WTC11 (cell line): ENCODE results near the gene AP4S1. TPM values are rescaled to one million over a fixed set of nuclear protein-coding genes. Genes with fewer than 3 reads are reported as not detected.
"Not testable (repeated sequence)": the region's sequence is repeated elsewhere in the genome, so short reads cannot be mapped to it uniquely, and the experiment has no call there.

Source experiments
- ATAC-seq: fragments of 200-7000 bp; cut with Tn5 transposase; 2 replicates; pipeline ENCODE4 v1.10.0; 2021; ENCODE audit warnings: mild to moderate bottlenecking, moderate library complexity
- CTCF ChIA-PET: fragments of 300-600 bp; sonication (Branson Sonifier 250); formaldehyde crosslinking; loops from one replicate; lab custom pipeline; 2021; ENCODE audit warnings: antibody characterized with exemption; lab: Charles Lee
- POLR2A ChIA-PET: fragments of 350-600 bp; sonication (Branson Sonifier 250); formaldehyde crosslinking; loops from one replicate; lab custom pipeline; 2021; ENCODE audit warnings: antibody characterized with exemption; lab: Charles Lee
- DNase-seq: peaks from one replicate; pipeline ENCODE4 v3.0.0; 2021; ENCODE audit warnings: low spot score
- H3K27ac Mint-ChIP-seq: 2 replicates; pipeline ENCODE4 v1.8.0; 2021; ENCODE audit warnings: mixed read lengths
- H3K27me3 Mint-ChIP-seq: 2 replicates; pipeline ENCODE4 v1.8.0; 2021; ENCODE audit warnings: low read depth, mild to moderate bottlenecking, moderate library complexity, mixed read lengths
- H3K36me3 Mint-ChIP-seq: 2 replicates; pipeline ENCODE4 v1.8.0; 2021; ENCODE audit warnings: mixed read lengths
- H3K4me1 Mint-ChIP-seq: 2 replicates; pipeline ENCODE4 v1.8.0; 2022; ENCODE audit warnings: mixed read lengths
- H3K4me3 Mint-ChIP-seq: 2 replicates; pipeline ENCODE4 v1.8.0; 2021; ENCODE audit warnings: mild to moderate bottlenecking, moderate library complexity, mixed read lengths
- H3K9me3 Mint-ChIP-seq: 2 replicates; pipeline ENCODE4 v1.8.0; 2021; ENCODE audit warnings: mixed read lengths
- CTCF ChIP-seq: fragments of 200-600 bp; IDR thresholded peaks from 2 replicates; pipeline ENCODE4 v1.8.0; 2022; ENCODE audit warnings: antibody characterized with exemption
- EMX1 ChIP-seq: fragments of 250-450 bp; sonication (Bioruptor Pico); IDR thresholded peaks from 2 replicates; pipeline ENCODE4 v1.8.0; 2021; ENCODE audit warnings: mild to moderate bottlenecking
- ETV6 ChIP-seq: sonication (generic); formaldehyde crosslinking; IDR thresholded peaks from 2 replicates; pipeline ENCODE4 v1.8.1; 2022; ENCODE audit warnings: mild to moderate bottlenecking, missing genetic modification reagents
- FOXP4 ChIP-seq: sonication (generic); formaldehyde crosslinking; IDR thresholded peaks from 2 replicates; pipeline ENCODE4 v1.8.0; 2022; ENCODE audit warnings: mild to moderate bottlenecking, missing genetic modification reagents
- GABPB1 ChIP-seq: sonication (generic); formaldehyde crosslinking; IDR thresholded peaks from 2 replicates; pipeline ENCODE4 v1.8.1; 2023; ENCODE audit warnings: mild to moderate bottlenecking, missing genetic modification reagents
- GRHL2 ChIP-seq: fragments of 250-450 bp; sonication (Bioruptor Pico); IDR thresholded peaks from 2 replicates; pipeline ENCODE4 v1.8.0; 2022; ENCODE audit warnings: mild to moderate bottlenecking, moderate library complexity; ENCODE audit not compliant: insufficient replicate concordance, severe bottlenecking
- HMGXB4 ChIP-seq: sonication (generic); formaldehyde crosslinking; IDR thresholded peaks from 2 replicates; pipeline ENCODE4 v1.8.1; 2023; ENCODE audit warnings: mild to moderate bottlenecking, moderate library complexity, missing genetic modification reagents
- RORB ChIP-seq: fragments of 250-450 bp; sonication (Bioruptor Pico); IDR thresholded peaks from 2 replicates; pipeline ENCODE4 v1.9.0; 2021; ENCODE audit warnings: mild to moderate bottlenecking
- TEAD4 ChIP-seq: sonication (generic); formaldehyde crosslinking; IDR thresholded peaks from 2 replicates; pipeline ENCODE4 v1.8.0; 2022; ENCODE audit warnings: mild to moderate bottlenecking, missing genetic modification reagents
- TP53 ChIP-seq: sonication (generic); formaldehyde crosslinking; IDR thresholded peaks from 2 replicates; pipeline ENCODE4 v1.8.1; 2023; ENCODE audit warnings: mild to moderate bottlenecking, missing genetic modification reagents
- ZBTB21 ChIP-seq: sonication (generic); formaldehyde crosslinking; IDR thresholded peaks from 2 replicates; pipeline ENCODE4 v1.8.1; 2023; ENCODE audit warnings: mild to moderate bottlenecking, missing genetic modification reagents, borderline replicate concordance
- ZMAT4 ChIP-seq: fragments of 250-450 bp; sonication (Bioruptor Pico); IDR thresholded peaks from 2 replicates; pipeline ENCODE4 v1.9.0; 2021; ENCODE audit warnings: mild to moderate bottlenecking
- ZNF121 ChIP-seq: sonication (generic); formaldehyde crosslinking; IDR thresholded peaks from 2 replicates; pipeline ENCODE4 v1.8.0; 2023; ENCODE audit warnings: missing genetic modification reagents
- ZNF263 ChIP-seq: sonication (generic); formaldehyde crosslinking; IDR thresholded peaks from 2 replicates; pipeline ENCODE4 v1.8.1; 2022; ENCODE audit warnings: low read depth, mild to moderate bottlenecking, moderate library complexity, missing genetic modification reagents
- ZNF396 ChIP-seq: fragments of 250-450 bp; sonication (Bioruptor Pico); IDR thresholded peaks from 2 replicates; pipeline ENCODE4 v1.8.0; 2021; ENCODE audit warnings: mild to moderate bottlenecking, moderate library complexity, borderline replicate concordance
- ZNF416 ChIP-seq: fragments of 250-450 bp; sonication (Bioruptor Pico); IDR thresholded peaks from 2 replicates; pipeline ENCODE4 v1.9.0; 2021; ENCODE audit warnings: mild to moderate bottlenecking, inconsistent platforms
- ZNF532 ChIP-seq: fragments of 250-450 bp; sonication (Bioruptor Pico); IDR thresholded peaks from 2 replicates; pipeline ENCODE4 v1.9.0; 2021; ENCODE audit warnings: mild to moderate bottlenecking, borderline replicate concordance
- total RNA-seq: library from RNA; stranded (reverse); gene quantifications from 3 replicates; pipeline ENCODE4 v1.2.3, GENCODE V29; 2021

AP4S1 gene
- total RNA-seq, 1 experiment from 2014 or later, result 7.0 TPM

GRCh38 chr14:30977752-30978151 lies 47.7 kb upstream of the AP4S1 start (continued):
- TF ChIP-seq CTCF (no peak), TP53 (CRISPR knock-in tag) (no peak), TEAD4 (CRISPR knock-in tag) (no peak), ZNF396 (CRISPR knock-in tag) (no peak)

GRCh38 chr14:30980106-30980704 lies 45.2 kb upstream of the AP4S1 start:
- H3K4me3 Mint-ChIP-seq, H3K4me1 Mint-ChIP-seq, H3K36me3 Mint-ChIP-seq, H3K27ac Mint-ChIP-seq, POLR2A ChIA-PET, DNase-seq, H3K27me3 Mint-ChIP-seq, H3K9me3 Mint-ChIP-seq: not testable (repeated sequence)
- CTCF ChIA-PET, result interaction anchor here (1.0 to 1.8 kb wide), 4 partner anchors 16 to 121 kb away, joined by 4 to 10 read pairs (median 4); partner anchors contain the start of gene STRN3
- peak; percentile 67; the same call in 1 of the 2 replicates for ATAC-seq

- H3K27me3 Mint-ChIP-seq, result no peaks in the 10 kb centered on the region
- peak overlapping the region; percentile 53; the same call in 1 of the 2 replicates for H3K27ac Mint-ChIP-seq
- ChIA-PET POLR2A (no interaction called here), CTCF (interaction anchor here (0.6 to 1.8 kb wide), 4 partner anchors 15 to 101 kb away, joined by 3 to 10 read pairs (median 4); partner anchors contain the start of gene STRN3)
- no peaks in the 10 kb centered on the region for H3K36me3 Mint-ChIP-seq
- no peaks in the 10 kb centered on the region for H3K4me1 Mint-ChIP-seq
- DNase-seq (no peak), ATAC-seq (no peak)
- H3K4me3 Mint-ChIP-seq, result no peak overlapping the region
- TF ChIP-seq ZMAT4 (no peak), EMX1 (CRISPR knock-in tag) (no peak), ZNF121 (CRISPR knock-in tag) (peak; percentile 38; the same call in 1 of the 2 replicates)
- H3K9me3 Mint-ChIP-seq, result no peaks in the 10 kb centered on the region
These were observed 44.5 kb upstream of the AP4S1 start for GRCh38 chr14:30980980-30981379.

GRCh38 chr14:30982533-30982932 lies 42.9 kb upstream of the AP4S1 start:
- ATAC-seq (no peak), DNase-seq (no peak)
- Mint-ChIP-seq H3K27ac (no peak overlapping the region), H3K36me3 (no peaks in the 10 kb centered on the region), H3K27me3 (no peaks in the 10 kb centered on the region), H3K4me3 (no peak overlapping the region), H3K9me3 (no peaks in the 10 kb centered on the region), H3K4me1 (peaks cover 8% of the 10 kb centered on the region; the same call in 1 of the 2 replicates)
- ChIA-PET CTCF (no interaction called here), POLR2A (no interaction called here)
- TF ChIP-seq ETV6 (no peak), ZNF416 (no peak), GABPB1 (CRISPR knock-in tag) (no peak)

GRCh38 chr14:30983858-30984257 lies 41.6 kb upstream of the AP4S1 start:
- ChIA-PET CTCF (interaction anchor here (0.9 to 1.1 kb wide), 2 partner anchors 9 to 345 kb away, joined by 4 read pairs; no protein-coding TSS in a partner anchor), POLR2A (interaction anchor here (0.6 kb wide), 1 partner anchor 43 kb away, joined by 4 read pairs; no protein-coding TSS in a partner anchor)
- DNase-seq (no peak), ATAC-seq (no peak)
- H3K4me3 Mint-ChIP-seq, result no peak overlapping the region
- H3K36me3 Mint-ChIP-seq, result no peaks in the 10 kb centered on the region
- H3K27me3 Mint-ChIP-seq, result no peaks in the 10 kb centered on the region
- no peaks in the 10 kb centered on the region for H3K9me3 Mint-ChIP-seq
- peaks cover 8% of the 10 kb centered on the region; the same call in 1 of the 2 replicates for H3K4me1 Mint-ChIP-seq
- no peak overlapping the region for H3K27ac Mint-ChIP-seq
- no peak for TF ChIP-seq GRHL2 (CRISPR knock-in tag)
- no peak for TF ChIP-seq ZBTB21
- TF ChIP-seq ZNF263 (CRISPR knock-in tag), result no peak
- no peak for TF ChIP-seq FOXP4 (CRISPR knock-in tag)
- no peak for TF ChIP-seq ZNF532 (CRISPR knock-in tag)
- TF ChIP-seq RORB (CRISPR knock-in tag), result no peak
- no peak for TF ChIP-seq HMGXB4
